Skeletal muscle tissue (tissue), 4 donors: ENCODE results near the gene GNA12. TPM values are rescaled to one million over a fixed set of nuclear protein-coding genes. Genes with fewer than 3 reads are reported as not detected.
"Not testable (repeated sequence)": the region's sequence is repeated elsewhere in the genome, so short reads cannot be mapped to it uniquely, and the experiment has no call there.

ENCODE experiments used
- H3K27ac ChIP-seq: one replicate; pipeline ENCODE4 v1.7.0; 2013; ENCODE audit warnings: mild to moderate bottlenecking, low read depth, low read length, inconsistent platforms
- H3K27me3 ChIP-seq, 3 donors: one replicate each; pipeline ENCODE4 v1.7.0; 2013; ENCODE audit warnings: low read length in 3 of 3; ENCODE audit not compliant: control insufficient read depth in 3 of 3, insufficient read depth in 3 of 3
- H3K36me3 ChIP-seq, 3 donors: one replicate each; pipeline ENCODE4 v1.7.0; 2013; ENCODE audit warnings: low read length in 3 of 3; ENCODE audit not compliant: control insufficient read depth in 3 of 3, insufficient read depth in 3 of 3
- H3K4me1 ChIP-seq, 3 donors: one replicate each; pipeline ENCODE4 v1.7.0; 2013; ENCODE audit warnings: low read length in 3 of 3, mild to moderate bottlenecking in 3 of 3; ENCODE audit not compliant: control insufficient read depth in 3 of 3, insufficient read depth in 3 of 3
- H3K4me3 ChIP-seq, 3 donors: one replicate each; pipeline ENCODE4 v1.7.0; 2013; ENCODE audit warnings: low read length in 3 of 3
- H3K9ac ChIP-seq, 3 donors: one replicate each; pipeline ENCODE4 v1.7.0; 2013; ENCODE audit warnings: low read length in 3 of 3, mild to moderate bottlenecking in 3 of 3, moderate library complexity in 2 of 3, low read depth in 1 of 3
- H3K9me3 ChIP-seq, 3 donors: one replicate each; pipeline ENCODE4 v1.7.0; 2013; ENCODE audit warnings: low read length in 3 of 3; ENCODE audit not compliant: control insufficient read depth in 3 of 3
- total RNA-seq: library from RNA; depleted of rRNA; stranded (reverse); fragments of >200 nt; gene quantifications from one replicate; pipeline ENCODE4 v1.2.3, GENCODE V29; 2014
- donor health status: Osteomylitis.

GNA12 gene
- total RNA-seq, 1 donor from 2014 or later = 9.9 TPM

DNA sequence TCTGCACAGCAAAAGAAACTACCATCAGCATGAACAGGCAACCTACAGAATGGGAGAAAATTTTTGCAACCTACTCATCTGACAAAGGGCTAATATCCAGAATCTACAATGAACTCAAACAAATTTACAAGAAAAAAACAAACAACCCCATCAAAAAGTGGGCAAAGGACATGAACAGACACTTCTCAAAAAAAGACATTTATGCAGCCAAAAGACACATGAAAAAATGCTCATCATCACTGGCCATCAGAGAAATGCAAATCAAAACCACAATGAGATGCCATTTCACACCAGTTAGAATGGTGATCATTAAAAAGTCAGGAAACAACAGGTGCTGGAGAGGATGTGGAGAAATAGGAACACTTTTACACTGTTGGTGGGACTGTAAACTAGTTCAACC is 95.4 kb downstream of the GNA12 start:
- not testable (repeated sequence) for H3K9ac ChIP-seq, H3K4me3 ChIP-seq, H3K36me3 ChIP-seq, H3K27ac ChIP-seq, H3K4me1 ChIP-seq, H3K9me3 ChIP-seq, H3K27me3 ChIP-seq

GRCh38 chr7:2743523-2744185 is 100.5 kb downstream of the GNA12 start:
- not testable (repeated sequence) for H3K27ac ChIP-seq, H3K36me3 ChIP-seq, H3K4me3 ChIP-seq, H3K27me3 ChIP-seq, H3K4me1 ChIP-seq, H3K9ac ChIP-seq, H3K9me3 ChIP-seq

DNA sequence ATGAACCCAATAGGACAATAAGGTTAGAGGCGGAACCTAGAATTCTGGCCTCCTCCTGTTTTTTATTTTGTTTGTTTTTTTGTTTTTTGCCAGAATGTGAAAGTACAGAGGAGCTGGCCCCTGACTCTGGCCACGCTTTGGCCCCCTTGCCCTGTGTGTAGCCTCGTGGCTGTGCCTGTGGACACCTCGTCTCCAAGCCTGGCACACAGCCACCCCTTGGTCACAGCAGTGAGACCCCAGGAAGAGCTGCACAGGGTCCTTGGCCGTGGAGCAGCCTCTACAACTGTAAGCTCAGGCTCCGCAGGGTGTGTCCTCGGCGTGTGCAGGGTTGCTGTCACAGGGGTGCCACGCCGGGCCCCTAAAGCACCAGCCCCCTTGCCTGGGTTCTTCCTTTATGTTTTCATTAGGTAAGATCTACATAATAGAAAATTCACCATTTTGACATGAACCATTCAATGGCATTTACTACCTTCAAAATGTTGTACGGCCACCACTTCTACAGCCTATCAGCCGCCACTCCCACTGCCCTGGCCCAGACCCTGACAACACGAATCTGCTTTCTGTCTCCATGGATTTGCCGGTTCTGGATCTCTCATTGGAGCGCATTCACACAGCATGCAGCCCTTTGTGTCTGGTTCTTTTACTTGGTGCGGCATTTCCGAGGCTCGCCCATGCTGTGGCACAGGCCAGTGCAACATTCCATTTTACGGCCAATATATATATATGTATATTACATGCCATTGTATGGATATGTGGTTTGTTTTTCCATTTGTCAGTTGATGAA is 105.2 kb downstream of the GNA12 start:
- Histone ChIP-seq H3K36me3 (no peaks in the 10 kb centered on the region), H3K27ac (no peak overlapping the region), H3K27me3 (no peaks in the 10 kb centered on the region), H3K4me1 (peaks cover 14 to 34% (median 17%) of the 10 kb centered on the region in 3 donors), H3K9ac (no peak overlapping the region), H3K4me3 (no peak overlapping the region), H3K9me3 (no peaks in the 10 kb centered on the region)

GRCh38 chr7:2737771-2738540 is 106.2 kb downstream of the GNA12 start:
- Histone ChIP-seq H3K36me3 (no peaks in the 10 kb centered on the region), H3K4me3 (peak overlapping the region in 1 of 3 donors; percentile 72), H3K27me3 (no peaks in the 10 kb centered on the region), H3K4me1 (peaks cover 23 to 44% (median 26%) of the 10 kb centered on the region in 3 donors), H3K27ac (peak overlapping the region; percentile 32), H3K9ac (peak overlapping the region in 1 of 3 donors; percentile 73), H3K9me3 (no peaks in the 10 kb centered on the region)

DNA sequence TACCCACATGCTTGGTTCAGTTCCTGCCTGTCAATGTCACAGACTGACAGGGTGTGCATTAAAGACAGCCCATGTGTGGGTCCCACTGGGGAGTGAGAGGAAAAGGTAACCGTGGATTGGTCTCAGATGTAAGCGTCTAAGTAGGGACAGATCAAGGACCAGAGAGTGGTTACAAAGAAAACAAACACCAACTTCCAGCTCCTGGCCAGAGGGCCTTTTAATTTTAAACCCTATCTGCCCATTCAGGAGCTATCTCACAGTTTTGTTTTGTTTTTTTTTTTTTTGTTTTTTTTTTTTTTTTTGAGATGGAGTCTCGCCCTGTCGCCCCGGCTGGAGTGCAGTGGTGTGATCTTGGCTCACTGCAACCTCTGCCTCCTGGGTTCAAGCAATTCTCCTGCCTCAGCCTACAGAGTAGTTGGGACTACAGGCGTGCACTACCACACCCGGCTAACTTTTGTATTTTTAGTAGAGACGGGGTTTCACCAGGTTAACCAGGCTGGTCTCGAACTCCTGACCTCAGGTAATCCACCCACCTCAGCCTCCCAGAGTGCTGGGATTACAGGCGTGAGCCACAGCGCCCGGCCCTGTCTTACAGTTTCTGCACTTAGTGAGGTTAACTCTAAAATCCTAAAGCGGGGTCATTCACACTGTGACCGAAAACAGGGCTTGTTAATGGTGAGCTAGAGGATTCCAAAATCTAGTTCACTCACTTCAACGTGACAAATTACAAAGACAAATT is 106.9 kb downstream of the GNA12 start:
- H3K27ac ChIP-seq, H3K27me3 ChIP-seq, H3K9ac ChIP-seq, H3K9me3 ChIP-seq, H3K36me3 ChIP-seq, H3K4me3 ChIP-seq: not testable (repeated sequence)
- peaks cover 25 to 45% (median 26%) of the 10 kb centered on the region in 3 donors for H3K4me1 ChIP-seq

DNA sequence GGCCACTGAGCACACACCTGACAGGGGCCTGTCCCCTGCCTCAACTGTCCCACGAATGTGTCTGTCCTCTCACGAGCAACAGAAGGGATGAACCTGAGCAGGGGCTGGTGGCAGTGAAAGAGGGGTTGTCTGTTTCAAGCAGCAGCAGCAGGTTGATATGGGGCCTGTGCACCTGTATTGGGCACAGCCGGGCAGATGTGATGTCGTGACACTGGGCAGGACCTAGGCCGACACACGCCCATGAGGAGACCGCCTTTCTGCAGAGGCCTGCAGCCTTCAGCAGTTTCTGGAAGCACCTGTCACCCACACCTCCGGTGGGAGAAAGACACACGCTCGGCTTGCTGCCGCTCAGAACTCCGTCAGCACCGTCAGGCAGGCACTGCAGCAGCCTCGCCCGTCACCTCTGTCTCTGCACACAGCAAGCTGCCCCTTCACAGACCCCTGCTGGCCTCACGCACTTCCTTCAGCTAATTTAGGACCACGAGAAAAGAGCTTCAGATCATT is 107.6 kb downstream of the GNA12 start:
- Histone ChIP-seq H3K27me3 (no peaks in the 10 kb centered on the region), H3K27ac (no peak overlapping the region), H3K36me3 (peaks cover 0 to under 1% (median under 1%) of the 10 kb centered on the region in 3 donors), H3K4me1 (peaks cover 25 to 45% (median 26%) of the 10 kb centered on the region in 3 donors), H3K4me3 (no peak overlapping the region), H3K9me3 (no peaks in the 10 kb centered on the region), H3K9ac (no peak overlapping the region)

DNA sequence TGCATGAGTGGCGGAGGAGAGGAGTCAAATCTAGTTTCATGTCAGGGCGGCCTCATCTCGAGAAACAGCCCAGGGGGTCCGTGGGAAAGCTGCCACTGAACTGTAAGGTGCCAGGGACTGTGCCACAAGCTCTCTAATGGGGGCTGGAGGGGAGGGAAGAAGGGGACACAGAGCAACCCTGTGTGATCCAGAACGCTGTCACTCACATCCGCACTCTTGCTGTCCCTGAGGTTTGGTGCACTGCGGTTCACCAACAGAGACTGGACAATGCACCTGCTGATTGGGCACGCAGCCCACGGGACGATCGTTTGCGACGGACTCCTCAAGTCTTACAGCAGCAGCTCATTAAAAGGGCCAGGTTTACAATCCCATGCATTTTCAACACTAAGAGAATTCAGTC is 108.4 kb downstream of the GNA12 start:
- H3K4me3 ChIP-seq = peak overlapping the region in 1 of 3 donors; percentile 45
- H3K27ac ChIP-seq = no peak overlapping the region
- H3K9ac ChIP-seq = no peak overlapping the region
- H3K36me3 ChIP-seq = peaks cover 7 to 8% (median 7%) of the 10 kb centered on the region in 3 donors
- peaks cover 25 to 45% (median 26%) of the 10 kb centered on the region in 3 donors for H3K4me1 ChIP-seq
- H3K27me3 ChIP-seq = no peaks in the 10 kb centered on the region
- H3K9me3 ChIP-seq = no peaks in the 10 kb centered on the region

GRCh38 chr7:2734751-2735571 is 109.1 kb downstream of the GNA12 start:
- H3K9ac ChIP-seq = peak overlapping the region in 1 of 3 donors; percentile 20
- no peak overlapping the region for H3K27ac ChIP-seq
- H3K36me3 ChIP-seq = peaks cover 8 to 14% (median 13%) of the 10 kb centered on the region in 3 donors
- H3K27me3 ChIP-seq = no peaks in the 10 kb centered on the region
- H3K4me3 ChIP-seq = peak overlapping the region in 1 of 3 donors; percentile 45
- no peaks in the 10 kb centered on the region for H3K9me3 ChIP-seq
- peaks cover 30 to 49% (median 31%) of the 10 kb centered on the region in 3 donors for H3K4me1 ChIP-seq
